Colon (tissue), 2 donors: ENCODE results near the gene KRTAP10-9.
"Not testable (repeated sequence)": the region's sequence is repeated elsewhere in the genome, so short reads cannot be mapped to it uniquely, and the experiment has no call there.

Experiments
- FAIRE-seq: peaks from 2 replicates; lab custom pipeline; 2012; peaks lifted over from hg19 to GRCh38; lab: Jason Lieb, UNC
- donor health status: control.
- donor health status: control.

The KRTAP10-9 gene

GRCh38 chr21:44615466-44615865 is 11.4 kb upstream of the KRTAP10-9 start:
- no peak for FAIRE-seq

- FAIRE-seq = no peak
Measured at GRCh38 chr21:44615911-44616590, 10.8 kb upstream of the KRTAP10-9 start.

GRCh38 chr21:44616591-44616926 is 10.3 kb upstream of the KRTAP10-9 start:
- FAIRE-seq = no peak

GRCh38 chr21:44617071-44617501 is 9.8 kb upstream of the KRTAP10-9 start:
- no peak for FAIRE-seq

- FAIRE-seq = no peak
Measured at GRCh38 chr21:44618504-44618903, 8.4 kb upstream of the KRTAP10-9 start.

DNA sequence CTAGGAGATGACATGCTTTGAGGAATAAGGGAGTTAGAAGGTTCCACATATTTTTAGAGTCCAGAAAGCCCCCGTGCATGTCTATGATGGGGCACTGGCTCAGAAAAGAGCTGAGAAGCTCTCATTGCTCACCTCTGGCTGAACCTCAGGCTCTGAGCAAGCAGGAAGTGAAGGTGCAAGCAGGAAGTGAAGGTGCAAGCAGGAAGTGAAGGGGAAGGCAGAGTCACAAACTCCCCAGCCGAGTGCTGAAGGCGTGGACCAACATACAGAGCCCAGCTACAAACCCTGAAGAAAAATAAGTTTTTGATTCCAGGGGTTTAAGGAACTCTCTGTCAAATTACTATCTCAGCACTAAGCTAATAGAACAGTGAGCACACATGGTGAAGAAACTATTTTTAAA is 8.0 kb upstream of the KRTAP10-9 start:
- FAIRE-seq = no peak

DNA sequence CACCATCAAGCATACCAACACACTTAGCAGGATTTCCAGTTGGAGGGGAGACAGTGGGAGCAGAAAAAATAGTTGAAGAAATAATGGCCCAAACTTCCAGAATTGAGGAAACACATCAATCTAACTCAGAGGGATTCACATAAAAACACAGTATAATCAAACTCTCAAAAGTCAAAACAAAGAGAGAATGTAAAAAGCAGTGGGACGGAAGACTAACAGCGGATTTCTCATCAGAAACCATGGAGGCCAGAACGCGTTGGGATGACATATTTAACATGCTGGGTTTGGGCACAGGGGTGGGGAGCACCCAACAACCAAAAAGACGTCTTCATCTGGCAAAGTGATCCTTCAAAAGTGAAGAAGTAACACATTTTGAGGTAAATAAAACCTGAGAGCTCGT is 7.0 kb upstream of the KRTAP10-9 start:
- no peak for FAIRE-seq

DNA sequence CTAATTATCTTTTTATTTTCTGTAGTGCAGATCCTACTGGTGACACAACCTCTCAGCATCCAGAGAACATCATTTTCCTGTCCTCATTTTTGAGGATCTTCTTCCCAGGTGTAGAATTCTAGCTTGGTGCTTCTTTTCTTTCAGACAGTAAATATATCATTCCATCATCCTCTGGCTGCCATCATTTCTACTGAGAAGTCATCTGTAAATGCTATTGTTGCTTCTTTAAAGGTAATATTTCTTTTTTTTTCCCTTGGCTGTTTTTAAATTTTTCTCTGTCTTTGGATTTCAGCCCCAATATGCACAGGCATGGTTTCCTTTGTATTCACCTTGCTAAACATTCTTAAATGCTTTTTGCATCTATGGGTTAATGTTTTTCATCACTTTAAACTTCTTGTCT is 3.3 kb upstream of the KRTAP10-9 start:
- FAIRE-seq = no peak

DNA sequence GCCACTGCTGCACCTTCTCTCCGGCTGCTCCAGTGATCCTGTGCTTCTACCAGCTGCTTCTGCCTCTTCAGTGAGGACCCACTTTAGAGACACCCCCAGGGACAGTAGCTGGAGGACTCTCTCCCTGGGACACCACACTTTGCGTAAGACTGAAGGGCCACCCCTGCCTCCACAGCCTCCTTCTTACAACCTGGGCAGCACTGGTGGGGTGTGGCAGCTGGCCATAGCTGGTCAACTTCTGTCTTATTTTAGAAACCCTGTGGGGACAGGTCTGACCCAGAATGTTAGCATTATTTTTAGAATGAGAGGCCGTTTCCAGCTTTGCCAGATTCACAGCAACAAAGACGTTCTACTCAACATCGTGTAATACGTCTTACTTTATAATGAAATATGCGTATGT is 1.1 kb upstream of the KRTAP10-9 start:
- no peak for FAIRE-seq

- FAIRE-seq = no peak
Measured at GRCh38 chr21:44626262-44626661, 631 bp upstream of the KRTAP10-9 start.

- not testable (repeated sequence) for FAIRE-seq
Measured at GRCh38 chr21:44627181-44627822, 409 bp downstream of the KRTAP10-9 start.

- FAIRE-seq = not testable (repeated sequence)
Measured at GRCh38 chr21:44627831-44628233, 939 bp downstream of the KRTAP10-9 start.

GRCh38 chr21:44628707-44629391 is 2.0 kb downstream of the KRTAP10-9 start:
- no peak for FAIRE-seq

GRCh38 chr21:44630440-44630839 is 3.5 kb downstream of the KRTAP10-9 start:
- no peak for FAIRE-seq

GRCh38 chr21:44632067-44632466 is 5.2 kb downstream of the KRTAP10-9 start:
- no peak for FAIRE-seq

- no peak for FAIRE-seq
Measured at GRCh38 chr21:44636209-44637017, 9.5 kb downstream of the KRTAP10-9 start.

GRCh38 chr21:44637018-44637850 is 10.3 kb downstream of the KRTAP10-9 start, which contains the start of gene KRTAP10-10:
TSS of gene KRTAP10-10 (plus strand) at chr21:44637356. CDS start at chr21:44637418, 62 bp downstream.
- no peak for FAIRE-seq

- FAIRE-seq = not testable (repeated sequence)
Measured at GRCh38 chr21:44637851-44638348, 11.0 kb downstream of the KRTAP10-9 start.

DNA sequence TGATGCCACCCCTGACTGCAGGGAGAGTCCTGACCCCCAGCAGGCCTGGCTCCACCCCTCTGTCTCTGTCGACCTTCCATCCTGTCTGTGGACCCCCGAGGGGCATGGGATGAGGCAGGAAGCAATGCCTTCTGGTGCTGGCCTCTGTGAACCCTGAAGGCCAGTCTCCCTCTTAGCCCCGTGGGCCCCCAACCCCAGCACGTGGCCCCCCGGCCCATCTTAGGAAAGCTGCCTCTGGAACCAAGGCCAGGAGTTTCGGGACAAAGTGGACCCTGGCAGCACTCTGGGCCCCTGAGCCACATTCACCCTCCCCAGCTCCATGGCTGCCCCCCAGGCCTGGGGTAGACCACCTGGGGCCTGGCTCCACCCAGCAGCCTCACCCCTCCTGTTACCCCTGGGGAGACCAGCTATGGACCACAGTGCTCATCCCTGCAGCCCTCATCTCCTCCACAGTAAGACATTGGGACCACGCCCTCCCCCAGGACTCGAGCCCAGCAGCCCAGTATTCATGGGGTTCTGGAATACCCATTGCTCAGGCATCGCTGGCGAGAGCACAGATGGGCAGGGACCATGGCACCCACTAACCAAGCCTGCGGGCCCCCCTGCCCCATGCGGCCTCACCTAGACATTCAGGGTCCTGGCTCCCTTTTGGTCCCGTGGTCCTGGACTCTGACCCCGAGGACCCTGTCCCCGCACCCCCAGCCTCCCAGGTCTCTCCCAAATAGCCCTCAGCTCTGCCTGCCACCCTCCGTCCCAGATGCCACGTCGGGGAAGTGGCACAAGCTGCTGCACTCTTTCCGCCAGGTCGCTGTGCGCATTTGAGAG is 11.8 kb downstream of the KRTAP10-9 start:
- not testable (repeated sequence) for FAIRE-seq

- no peak for FAIRE-seq
Measured at GRCh38 chr21:44639331-44639655, 12.4 kb downstream of the KRTAP10-9 start.

- no peak for FAIRE-seq
Measured at GRCh38 chr21:44640761-44641160, 13.9 kb downstream of the KRTAP10-9 start.
